Vagina (tissue), 2 donors: ENCODE measurements around the gene OVCA2. TPM values are rescaled to one million over a fixed set of nuclear protein-coding genes. Genes with fewer than 3 reads are reported as not detected.

Experiments
- DNase-seq, 2 donors: peaks; one replicate each; pipeline ENCODE4 v3.0.0-alpha.2; 2017; ENCODE audit errors: extremely low spot score in 2 of 2
- H3K27ac ChIP-seq: fragments of 200-600 bp; sonication (generic); one replicate; pipeline ENCODE4 v1.5.1; 2019
- H3K27me3 ChIP-seq: fragments of 200-600 bp; sonication (generic); one replicate; pipeline ENCODE4 v1.5.1; 2019
- H3K36me3 ChIP-seq, 2 donors: fragments of 200-600 bp; sonication (generic); one replicate each; pipeline ENCODE4 v1.5.1; 2017 to 2019
- H3K4me1 ChIP-seq: fragments of 200-600 bp; sonication (generic); one replicate; pipeline ENCODE4 v1.5.1; 2019
- H3K4me3 ChIP-seq, 2 donors: fragments of 200-600 bp; sonication (generic); 1 replicate in 1 of 2; 2 replicates in 1 of 2; pipeline ENCODE4 v1.5.1; 2016 to 2019
- H3K9me3 ChIP-seq: fragments of 200-600 bp; sonication (generic); one replicate; pipeline ENCODE4 v1.5.1; 2019
- POLR2A ChIP-seq, 2 donors: fragments of 450-650 bp; IDR thresholded peaks; one replicate each; pipeline ENCODE4 v1.6.1; 2017; ENCODE audit warnings: antibody characterized with exemption in 2 of 2, mild to moderate bottlenecking in 2 of 2, moderate library complexity in 2 of 2
- POLR2AphosphoS5 ChIP-seq, 2 donors: sonication (generic); formaldehyde crosslinking; IDR thresholded peaks; one replicate each; pipeline ENCODE4 v1.9.0; 2017; ENCODE audit warnings: antibody characterized with exemption in 2 of 2, mild to moderate bottlenecking in 2 of 2, low read depth in 1 of 2; ENCODE audit not compliant: insufficient read depth in 1 of 2
- intact Hi-C: fragments of 100-400 bp; cut with DNase I; formaldehyde crosslinking; loops from one replicate; pipeline ENCODE4 v1.15.1; 2023
- total RNA-seq: library from RNA; depleted of rRNA; stranded (reverse); fragments of >200 nt; gene quantifications from one replicate; pipeline ENCODE4 v1.2.3, GENCODE V29; 2016
- TF ChIP-seq, protein P1 (sequence below), 3 experiments: fragments of 450-650 bp in 2 of 3; fragments of 200-600 bp in 1 of 3; sonication (generic) in 1 of 3; IDR thresholded peaks; one replicate each; pipeline ENCODE4 v1.5.1; 2017 to 2019; ENCODE audit warnings: antibody characterized with exemption in 3 of 3, mild to moderate bottlenecking in 2 of 3, moderate library complexity in 2 of 3

Gene OVCA2
- total RNA-seq, 1 donor from 2014 or later: 24.3 TPM

- intact Hi-C loops: loop anchor here (10.0 kb wide), 1 partner anchor 343 kb away; no protein-coding TSS in a partner anchor
- Histone ChIP-seq H3K36me3 (no peaks in the 10 kb centered on the region), H3K27me3 (peaks cover 6% of the 10 kb centered on the region), H3K27ac (no peak overlapping the region), H3K4me3 (no peak overlapping the region), H3K4me1 (peaks cover 58% of the 10 kb centered on the region), H3K9me3 (no peaks in the 10 kb centered on the region)
- TF ChIP-seq POLR2A (IDR thresholded peaks at IDR 0.05) (no peak), POLR2AphosphoS5 (IDR thresholded peaks at IDR 0.05; ENCODE audit: insufficient read depth in 1 of 2, low read depth in 1 of 2) (no peak)
- TF ChIP-seq, protein P1, sequence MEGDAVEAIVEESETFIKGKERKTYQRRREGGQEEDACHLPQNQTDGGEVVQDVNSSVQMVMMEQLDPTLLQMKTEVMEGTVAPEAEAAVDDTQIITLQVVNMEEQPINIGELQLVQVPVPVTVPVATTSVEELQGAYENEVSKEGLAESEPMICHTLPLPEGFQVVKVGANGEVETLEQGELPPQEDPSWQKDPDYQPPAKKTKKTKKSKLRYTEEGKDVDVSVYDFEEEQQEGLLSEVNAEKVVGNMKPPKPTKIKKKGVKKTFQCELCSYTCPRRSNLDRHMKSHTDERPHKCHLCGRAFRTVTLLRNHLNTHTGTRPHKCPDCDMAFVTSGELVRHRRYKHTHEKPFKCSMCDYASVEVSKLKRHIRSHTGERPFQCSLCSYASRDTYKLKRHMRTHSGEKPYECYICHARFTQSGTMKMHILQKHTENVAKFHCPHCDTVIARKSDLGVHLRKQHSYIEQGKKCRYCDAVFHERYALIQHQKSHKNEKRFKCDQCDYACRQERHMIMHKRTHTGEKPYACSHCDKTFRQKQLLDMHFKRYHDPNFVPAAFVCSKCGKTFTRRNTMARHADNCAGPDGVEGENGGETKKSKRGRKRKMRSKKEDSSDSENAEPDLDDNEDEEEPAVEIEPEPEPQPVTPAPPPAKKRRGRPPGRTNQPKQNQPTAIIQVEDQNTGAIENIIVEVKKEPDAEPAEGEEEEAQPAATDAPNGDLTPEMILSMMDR (IDR thresholded peaks at IDR 0.05): no peak
- DNase-seq: no peak
Measured at GRCh38 chr17:2051933-2052559, 10.2 kb downstream of the OVCA2 start.

DNA sequence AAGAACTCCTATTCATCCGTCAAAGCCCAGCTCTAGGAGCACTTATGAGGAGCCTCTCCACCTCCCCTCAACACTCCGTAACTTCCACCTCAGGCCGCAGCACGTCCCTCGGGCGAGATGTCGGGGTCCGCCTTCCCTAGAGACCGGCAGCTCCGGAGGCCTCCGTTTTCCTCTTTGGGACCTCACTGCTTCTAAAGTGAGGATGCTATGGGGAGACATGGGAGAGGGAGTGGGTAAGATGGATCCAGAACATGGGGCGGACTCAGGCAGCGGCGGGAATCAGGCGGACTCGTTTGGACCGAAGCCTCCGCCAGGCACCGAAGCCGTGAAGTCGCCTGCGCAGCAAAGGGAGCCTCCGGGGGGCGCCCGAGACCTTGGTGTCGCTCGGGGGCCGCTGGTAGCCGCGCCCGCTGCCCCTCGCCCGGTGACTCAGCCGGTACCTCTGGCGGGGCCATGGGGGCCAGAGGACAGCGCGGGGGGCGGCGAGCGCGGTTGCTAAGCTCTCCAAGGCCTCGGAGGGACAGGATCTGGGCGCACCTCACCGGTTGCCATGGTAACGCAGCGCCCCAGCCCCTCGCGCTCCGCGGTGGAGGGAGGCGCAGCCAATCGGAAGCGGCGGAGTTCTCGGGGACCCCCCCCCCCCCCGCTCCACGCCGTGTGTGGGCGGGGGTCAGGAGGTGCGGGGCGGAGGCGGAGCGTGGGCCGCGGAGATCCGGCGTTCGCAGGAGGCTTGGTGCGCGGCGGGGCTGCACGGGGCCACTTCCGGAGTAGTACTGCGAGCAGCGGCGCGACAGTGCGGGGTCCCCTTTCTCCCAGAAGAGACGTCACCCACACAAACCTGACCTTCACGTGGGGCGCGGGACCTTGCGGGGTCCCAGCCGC is 11.8 kb downstream of the OVCA2 start:
- H3K36me3 ChIP-seq: peaks cover 0 to 3% of the 10 kb centered on the region in 2 donors
- no peaks in the 10 kb centered on the region for H3K9me3 ChIP-seq
- intact Hi-C loops: loop anchor here (2.0 to 10.0 kb wide), 2 partner anchors 191 to 341 kb away; no protein-coding TSS in a partner anchor
- TF ChIP-seq POLR2A (IDR thresholded peaks at IDR 0.05) (no peak), POLR2AphosphoS5 (IDR thresholded peaks at IDR 0.05; ENCODE audit: insufficient read depth in 1 of 2, low read depth in 1 of 2) (peak in 1 of 2 donors; percentile 73)
- TF ChIP-seq, protein P1 (IDR thresholded peaks at IDR 0.05): peak; percentile 57 to 61 (median 58)
- peaks cover 57% of the 10 kb centered on the region for H3K4me1 ChIP-seq
- peaks cover 6% of the 10 kb centered on the region for H3K27me3 ChIP-seq
- H3K4me3 ChIP-seq: peak overlapping the region; percentile 66 to 70
- DNase-seq: no peak
- peak overlapping the region; percentile 95 for H3K27ac ChIP-seq

- H3K4me3 ChIP-seq: peak overlapping the region; percentile 66 to 70
- no peak for DNase-seq
- peaks cover 57% of the 10 kb centered on the region for H3K4me1 ChIP-seq
- peaks cover 0 to 8% of the 10 kb centered on the region in 2 donors for H3K36me3 ChIP-seq
- TF ChIP-seq POLR2AphosphoS5 (IDR thresholded peaks at IDR 0.05; ENCODE audit: insufficient read depth in 1 of 2, low read depth in 1 of 2): no peak
- TF ChIP-seq POLR2A (IDR thresholded peaks at IDR 0.05): no peak
- TF ChIP-seq, protein P1 (IDR thresholded peaks at IDR 0.05): no peak
- H3K9me3 ChIP-seq: no peaks in the 10 kb centered on the region
- peaks cover 6% of the 10 kb centered on the region for H3K27me3 ChIP-seq
- intact Hi-C loops: loop anchor here (2.0 to 10.0 kb wide), 2 partner anchors 191 to 341 kb away; no protein-coding TSS in a partner anchor
- peak overlapping the region; percentile 95 for H3K27ac ChIP-seq
Measured at GRCh38 chr17:2054262-2054511, 12.4 kb downstream of the OVCA2 start.

DNA sequence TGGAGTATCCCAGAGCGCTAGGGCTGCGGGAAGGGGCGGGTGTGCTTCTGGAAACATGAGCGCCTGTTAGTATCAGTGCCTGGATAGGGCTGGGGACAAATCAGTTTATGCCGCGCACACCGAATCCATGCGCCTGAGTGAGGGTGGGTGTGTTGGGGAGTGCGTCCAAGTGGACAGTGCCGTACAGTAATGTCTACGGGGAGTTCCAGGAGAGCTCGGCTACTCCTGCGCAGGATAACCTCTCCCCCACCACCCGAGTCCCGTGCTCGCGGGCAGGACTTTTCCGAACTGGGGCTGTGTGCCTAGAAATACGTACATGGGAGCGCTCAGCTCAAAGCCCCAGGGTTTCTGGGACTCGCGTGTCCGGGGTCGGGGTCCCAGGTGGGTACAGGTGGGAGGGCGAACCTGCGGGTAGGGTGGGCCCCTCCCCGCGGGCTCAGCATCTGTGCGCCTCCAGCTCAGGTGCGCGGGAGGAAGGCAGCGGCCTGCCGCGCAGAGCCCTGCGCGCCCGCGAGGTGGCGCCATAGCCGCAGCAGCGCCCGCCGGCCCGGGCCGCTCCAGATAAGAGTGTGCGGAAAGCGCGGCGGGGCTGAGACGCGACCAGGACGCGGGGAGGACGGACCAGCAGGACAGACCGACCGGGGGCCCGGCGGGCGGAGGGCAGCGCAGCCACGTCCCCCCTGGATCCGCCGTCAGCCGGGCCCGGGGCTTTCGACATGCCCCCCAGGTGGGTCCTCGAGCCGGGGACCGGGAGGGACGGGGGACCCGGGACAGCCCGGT is 12.9 kb downstream of the OVCA2 start, which contains the start of gene HIC1:
TSS of gene HIC1 (plus strand) at position 592 of the 780 bp plus-strand sequence. CDS start 1,588 bp downstream, outside the sequence.
- intact Hi-C loops: loop anchor here (2.0 to 10.0 kb wide), 4 partner anchors 123 to 340 kb away; no protein-coding TSS in a partner anchor
- Histone ChIP-seq H3K4me3 (peak within 1 kb of the TSS; percentile 66 to 70), H3K27ac (peak within 1 kb of the TSS; percentile 95), H3K9me3 (no peaks in the 10 kb centered on the region), H3K4me1 (peaks cover 59% of the 10 kb centered on the region), H3K36me3 (peaks cover 0 to 11% of the 10 kb centered on the region in 2 donors), H3K27me3 (peaks cover 6% of the 10 kb centered on the region)
- TF ChIP-seq POLR2AphosphoS5 (IDR thresholded peaks at IDR 0.05; ENCODE audit: insufficient read depth in 1 of 2, low read depth in 1 of 2): peak in 1 of 2 donors; percentile 65
- TF ChIP-seq, protein P1 (IDR thresholded peaks at IDR 0.05): peak; percentile 84 to 96 (median 94)
- TF ChIP-seq POLR2A (IDR thresholded peaks at IDR 0.05): peak in 1 of 2 donors; percentile 82
- DNase-seq: no peak
